ENCODE results near the gene FAM53C. TPM values are rescaled to one million over a fixed set of nuclear protein-coding genes. Genes with fewer than 3 reads are reported as not detected.
"Not testable (repeated sequence)": the region's sequence is repeated elsewhere in the genome, so short reads cannot be mapped to it uniquely, and the experiment has no call there.

FAM53C gene
- total and polyA plus RNA-seq, 2 donors (not counting 3 experiments of a cell fraction or from before 2014, with no cell fraction given) = 37.4 to 37.9 TPM

GRCh38 chr5:138316355-138316754 is 21.7 kb upstream of the FAM53C start:
- DNase-seq (ENCODE audit: low read depth, low spot score) = no peak

GRCh38 chr5:138318211-138318610 is 19.9 kb upstream of the FAM53C start:
- H3K4me1 ChIP-seq (ENCODE audit: control insufficient read depth, extremely low read depth, insufficient read depth, low read length); H3K27ac ChIP-seq (ENCODE audit: insufficient read depth, low read depth, low read length); BruUV-seq (replicated peaks); POLR2A ChIA-PET; H4K20me1 ChIP-seq (replicated peaks; ENCODE audit: control insufficient read depth, extremely low read depth, insufficient read depth, low read length); H3K9me1 ChIP-seq (replicated peaks; ENCODE audit: control insufficient read depth, extremely low read depth, insufficient read depth, low read length); H3K27me3 ChIP-seq (ENCODE audit: control insufficient read depth in 2 of 2, insufficient read depth in 2 of 2, low read length in 2 of 2); intact Hi-C loops (cut with micrococcal nuclease); DNase-seq (ENCODE audit: low read depth, low spot score); H3K36me3 ChIP-seq (ENCODE audit: control insufficient read depth in 2 of 2, extremely low read depth in 1 of 2, insufficient read depth in 2 of 2, low read length in 2 of 2); H3K9me3 ChIP-seq (replicated peaks; ENCODE audit: control insufficient read depth, insufficient read depth, low read length); H3K4me3 ChIP-seq (replicated peaks in 1 of 3; ENCODE audit: insufficient read depth in 1 of 3, low read depth in 1 of 3, low read length in 3 of 3); H2AFZ ChIP-seq (ENCODE audit: low read depth, low read length); H3K4me2 ChIP-seq (ENCODE audit: insufficient read depth, low read length); H3K79me2 ChIP-seq (ENCODE audit: control insufficient read depth, insufficient read depth, low read length); dilution Hi-C loops (cut with MboI; ENCODE audit: extremely low pct_ligation_motif_present, low sequenced_read_pairs); H3K9ac ChIP-seq (replicated peaks; ENCODE audit: extremely low read depth, insufficient read depth, low read length): not testable (repeated sequence)
- CTCF ChIA-PET = interaction anchor here (1.2 kb wide), 1 partner anchor 12 kb away, joined by 3 read pairs; no protein-coding TSS in a partner anchor
- FAIRE-seq = peak; percentile 4

More at GRCh38 chr5:138316355-138316754, 21.7 kb upstream of the FAM53C start:
- H3K9me3 ChIP-seq (replicated peaks; ENCODE audit: control insufficient read depth, insufficient read depth, low read length) = no peaks in the 10 kb centered on the region
- intact Hi-C loops (cut with micrococcal nuclease) = no loop called here
- H3K4me1 ChIP-seq (ENCODE audit: control insufficient read depth, extremely low read depth, insufficient read depth, low read length) = no peaks in the 10 kb centered on the region
- H3K4me3 ChIP-seq (replicated peaks in 1 of 3; ENCODE audit: insufficient read depth in 1 of 3, low read depth in 1 of 3, low read length in 3 of 3) = no peak overlapping the region
- CTCF ChIA-PET = interaction anchor here (0.7 to 1.0 kb wide), 2 partner anchors 22 to 93 kb away, joined by 3 to 5 read pairs; no protein-coding TSS in a partner anchor
- TF ChIP-seq POLR2AphosphoS5 (IDR thresholded peaks at IDR 0.05; ENCODE audit: insufficient read depth, low read depth, low read length) = no peak
- TF ChIP-seq POLR2A (IDR thresholded peaks at IDR 0.05; ENCODE audit: low read depth, low read length) = no peak
- H3K27ac ChIP-seq (ENCODE audit: insufficient read depth, low read depth, low read length) = no peak overlapping the region
- H3K9ac ChIP-seq (replicated peaks; ENCODE audit: extremely low read depth, insufficient read depth, low read length) = no peak overlapping the region
- H4K20me1 ChIP-seq (replicated peaks; ENCODE audit: control insufficient read depth, extremely low read depth, insufficient read depth, low read length) = no peaks in the 10 kb centered on the region
- no peak for FAIRE-seq
- no TSS peak for BruUV-seq (replicated peaks)
- H2AFZ ChIP-seq (ENCODE audit: low read depth, low read length) = no peak overlapping the region
- no peaks in the 10 kb centered on the region for H3K9me1 ChIP-seq (replicated peaks; ENCODE audit: control insufficient read depth, extremely low read depth, insufficient read depth, low read length)
- no peaks in the 10 kb centered on the region for H3K27me3 ChIP-seq (ENCODE audit: control insufficient read depth in 2 of 2, insufficient read depth in 2 of 2, low read length in 2 of 2)
- H3K36me3 ChIP-seq (ENCODE audit: control insufficient read depth in 2 of 2, extremely low read depth in 1 of 2, insufficient read depth in 2 of 2, low read length in 2 of 2) = no peaks in the 10 kb centered on the region
- POLR2A ChIA-PET = interaction anchor here (1.0 kb wide), 1 partner anchor 22 kb away, joined by 3 read pairs; the partner anchor contains the start of gene FAM53C
- dilution Hi-C loops (cut with MboI; ENCODE audit: extremely low pct_ligation_motif_present, low sequenced_read_pairs) = no loop called here
- H3K4me2 ChIP-seq (ENCODE audit: insufficient read depth, low read length) = no peak overlapping the region
- no peaks in the 10 kb centered on the region for H3K79me2 ChIP-seq (ENCODE audit: control insufficient read depth, insufficient read depth, low read length)
